ENCODE measurements around the gene F13B. TPM values are rescaled to one million over a fixed set of nuclear protein-coding genes. Genes with fewer than 3 reads are reported as not detected.
"Not testable (repeated sequence)": the region's sequence is repeated elsewhere in the genome, so short reads cannot be mapped to it uniquely, and the experiment has no call there.

F13B gene
- total and polyA plus RNA-seq, 2 donors (not counting 3 experiments of a cell fraction or from before 2014, with no cell fraction given), result not detected

DNA sequence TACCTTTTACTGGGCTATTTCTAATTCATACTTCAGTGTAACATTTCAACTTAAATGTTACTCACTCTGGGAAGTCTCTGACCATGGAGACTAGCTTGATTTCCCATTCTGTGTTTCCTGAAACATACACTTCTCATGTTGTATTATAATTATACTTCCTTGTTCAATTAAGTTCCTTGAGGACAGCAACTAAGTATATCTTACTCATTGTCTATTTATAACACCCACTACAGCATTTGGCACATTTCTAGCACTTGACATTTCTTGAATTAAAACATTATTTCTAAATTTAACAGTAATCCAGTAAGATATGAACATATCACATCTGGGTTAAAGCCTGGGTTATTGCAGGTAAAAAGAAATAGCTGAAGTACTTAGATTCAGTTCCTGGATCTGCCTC lies 32.4 kb upstream of the F13B start:
- FAIRE-seq (no peak), DNase-seq (ENCODE audit: low read depth, low spot score) (no peak)
- no peak overlapping the region for H3K4me2 ChIP-seq (ENCODE audit: insufficient read depth, low read length)
- no peaks in the 10 kb centered on the region for H3K9me1 ChIP-seq (replicated peaks; ENCODE audit: control insufficient read depth, extremely low read depth, insufficient read depth, low read length)
- H3K4me3 ChIP-seq (replicated peaks in 1 of 3; ENCODE audit: insufficient read depth in 1 of 3, low read depth in 1 of 3, low read length in 3 of 3), result no peak overlapping the region
- dilution Hi-C loops (cut with MboI; ENCODE audit: extremely low pct_ligation_motif_present, low sequenced_read_pairs) (no loop called here), intact Hi-C loops (cut with micrococcal nuclease) (no loop called here)
- no peaks in the 10 kb centered on the region for H3K4me1 ChIP-seq (ENCODE audit: control insufficient read depth, extremely low read depth, insufficient read depth, low read length)
- no peak overlapping the region for H3K27ac ChIP-seq (ENCODE audit: insufficient read depth, low read depth, low read length)
- no TSS peak for BruUV-seq (replicated peaks)
- no peaks in the 10 kb centered on the region for H3K9me3 ChIP-seq (replicated peaks; ENCODE audit: control insufficient read depth, insufficient read depth, low read length)
- H4K20me1 ChIP-seq (replicated peaks; ENCODE audit: control insufficient read depth, extremely low read depth, insufficient read depth, low read length), result no peaks in the 10 kb centered on the region
- H3K36me3 ChIP-seq (ENCODE audit: control insufficient read depth in 2 of 2, extremely low read depth in 1 of 2, insufficient read depth in 2 of 2, low read length in 2 of 2), result peaks cover 0 to 12% of the 10 kb centered on the region in 2 experiments
- ChIA-PET CTCF (no interaction called here), POLR2A (no interaction called here)
- no peak overlapping the region for H3K9ac ChIP-seq (replicated peaks; ENCODE audit: extremely low read depth, insufficient read depth, low read length)
- H3K27me3 ChIP-seq (ENCODE audit: control insufficient read depth in 2 of 2, insufficient read depth in 2 of 2, low read length in 2 of 2), result no peaks in the 10 kb centered on the region
- H3K79me2 ChIP-seq (ENCODE audit: control insufficient read depth, insufficient read depth, low read length), result no peaks in the 10 kb centered on the region
- TF ChIP-seq POLR2A (IDR thresholded peaks at IDR 0.05; ENCODE audit: low read depth, low read length), result no peak
- TF ChIP-seq POLR2AphosphoS5 (IDR thresholded peaks at IDR 0.05; ENCODE audit: insufficient read depth, low read depth, low read length), result no peak
- TF ChIP-seq, protein P1, sequence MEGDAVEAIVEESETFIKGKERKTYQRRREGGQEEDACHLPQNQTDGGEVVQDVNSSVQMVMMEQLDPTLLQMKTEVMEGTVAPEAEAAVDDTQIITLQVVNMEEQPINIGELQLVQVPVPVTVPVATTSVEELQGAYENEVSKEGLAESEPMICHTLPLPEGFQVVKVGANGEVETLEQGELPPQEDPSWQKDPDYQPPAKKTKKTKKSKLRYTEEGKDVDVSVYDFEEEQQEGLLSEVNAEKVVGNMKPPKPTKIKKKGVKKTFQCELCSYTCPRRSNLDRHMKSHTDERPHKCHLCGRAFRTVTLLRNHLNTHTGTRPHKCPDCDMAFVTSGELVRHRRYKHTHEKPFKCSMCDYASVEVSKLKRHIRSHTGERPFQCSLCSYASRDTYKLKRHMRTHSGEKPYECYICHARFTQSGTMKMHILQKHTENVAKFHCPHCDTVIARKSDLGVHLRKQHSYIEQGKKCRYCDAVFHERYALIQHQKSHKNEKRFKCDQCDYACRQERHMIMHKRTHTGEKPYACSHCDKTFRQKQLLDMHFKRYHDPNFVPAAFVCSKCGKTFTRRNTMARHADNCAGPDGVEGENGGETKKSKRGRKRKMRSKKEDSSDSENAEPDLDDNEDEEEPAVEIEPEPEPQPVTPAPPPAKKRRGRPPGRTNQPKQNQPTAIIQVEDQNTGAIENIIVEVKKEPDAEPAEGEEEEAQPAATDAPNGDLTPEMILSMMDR (IDR thresholded peaks at IDR 0.05; ENCODE audit: extremely low read depth in 1 of 2, insufficient read depth in 1 of 2, low read depth in 1 of 2, low read length in 2 of 2), result no peak
- no peak for TF ChIP-seq JUN (IDR thresholded peaks at IDR 0.05; ENCODE audit: borderline replicate concordance, insufficient read depth, insufficient read length, low read depth)
- TF ChIP-seq EZH2 (IDR thresholded peaks at IDR 0.05; ENCODE audit: borderline replicate concordance, low read depth, low read length, severe bottlenecking), result no peak
- no peak for TF ChIP-seq FOS (IDR thresholded peaks at IDR 0.05; ENCODE audit: borderline replicate concordance, insufficient read depth, low read length)
- TF ChIP-seq GATA2 (IDR thresholded peaks at IDR 0.05; ENCODE audit: insufficient read depth, insufficient read length, low read depth, low read length), result no peak
- H2AFZ ChIP-seq (ENCODE audit: low read depth, low read length), result no peak overlapping the region

DNA sequence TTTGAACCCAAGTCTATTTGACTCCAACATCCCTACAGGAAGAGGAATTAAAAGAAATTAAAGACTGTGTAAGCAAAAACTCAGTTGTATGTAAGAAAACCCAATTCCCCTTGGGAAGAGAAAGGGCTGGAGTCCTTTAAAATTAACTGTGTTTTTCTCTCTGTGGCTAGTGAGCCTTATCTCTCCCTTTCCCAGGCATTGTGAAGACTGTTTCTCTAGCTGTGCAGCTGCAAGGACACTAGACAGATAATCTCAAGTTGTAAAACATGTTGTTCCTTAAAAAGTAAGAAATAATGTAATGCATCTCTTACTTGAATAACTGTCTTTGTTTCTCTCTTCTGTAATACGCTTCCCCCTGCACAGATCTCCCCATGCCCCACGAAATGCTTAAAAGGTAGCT lies 29.9 kb upstream of the F13B start:
- POLR2A ChIA-PET; H3K9me3 ChIP-seq (replicated peaks; ENCODE audit: control insufficient read depth, insufficient read depth, low read length); H3K9ac ChIP-seq (replicated peaks; ENCODE audit: extremely low read depth, insufficient read depth, low read length); H3K36me3 ChIP-seq (ENCODE audit: control insufficient read depth in 2 of 2, extremely low read depth in 1 of 2, insufficient read depth in 2 of 2, low read length in 2 of 2); intact Hi-C loops (cut with micrococcal nuclease); DNase-seq (ENCODE audit: low read depth, low spot score); H3K79me2 ChIP-seq (ENCODE audit: control insufficient read depth, insufficient read depth, low read length); BruUV-seq (replicated peaks); FAIRE-seq; H3K27me3 ChIP-seq (ENCODE audit: control insufficient read depth in 2 of 2, insufficient read depth in 2 of 2, low read length in 2 of 2); H3K4me1 ChIP-seq (ENCODE audit: control insufficient read depth, extremely low read depth, insufficient read depth, low read length); H3K4me2 ChIP-seq (ENCODE audit: insufficient read depth, low read length); H3K27ac ChIP-seq (ENCODE audit: insufficient read depth, low read depth, low read length); dilution Hi-C loops (cut with MboI; ENCODE audit: extremely low pct_ligation_motif_present, low sequenced_read_pairs); H4K20me1 ChIP-seq (replicated peaks; ENCODE audit: control insufficient read depth, extremely low read depth, insufficient read depth, low read length); H3K9me1 ChIP-seq (replicated peaks; ENCODE audit: control insufficient read depth, extremely low read depth, insufficient read depth, low read length); H3K4me3 ChIP-seq (replicated peaks in 1 of 3; ENCODE audit: insufficient read depth in 1 of 3, low read depth in 1 of 3, low read length in 3 of 3); H2AFZ ChIP-seq (ENCODE audit: low read depth, low read length); CTCF ChIA-PET: not testable (repeated sequence)
